ENCODE measurements around the gene GSC2.

GRCh38 chr22:19122752-19123492, 27.2 kb downstream of the GSC2 start:
- no peak for TF ChIP-seq CTCF (IDR thresholded peaks at IDR 0.05)
- TF ChIP-seq EZH2 (IDR thresholded peaks at IDR 0.05): no peak

All from neural progenitor cell (in vitro differentiated cells).